Keratinocyte (primary cell): ENCODE results near the gene HOXD8. TPM values are rescaled to one million over a fixed set of nuclear protein-coding genes. Genes with fewer than 3 reads are reported as not detected.

Experiments used
- DNase-seq: peaks from one replicate; pipeline ENCODE4 v3.0.0-alpha.2; 2011; ENCODE audit warnings: low read depth, missing footprints, low spot score
- FAIRE-seq: peaks from 2 replicates; lab custom pipeline; 2011; peaks lifted over from hg19 to GRCh38; lab: Jason Lieb, UNC
- H2AFZ ChIP-seq: 2 replicates; pipeline ENCODE4 v1.6.0; 2012; ENCODE audit warnings: low read length, control low read depth, inconsistent platforms; ENCODE audit not compliant: control insufficient read depth
- H3K27ac ChIP-seq: 2 replicates; pipeline ENCODE4 v1.5.1; 2011; ENCODE audit warnings: low read length; ENCODE audit not compliant: control insufficient read depth, insufficient read depth
- H3K27me3 ChIP-seq: 3 replicates; pipeline ENCODE4 v1.6.0; 2011; ENCODE audit warnings: low read length; ENCODE audit not compliant: control insufficient read depth, insufficient read depth; ENCODE audit errors: extremely low read depth
- H3K36me3 ChIP-seq, 2 experiments: 2 replicates in 1 of 2; 3 replicates in 1 of 2; pipeline ENCODE4 v1.5.1; 2011; ENCODE audit warnings: low read length in 2 of 2, mild to moderate bottlenecking in 1 of 2; ENCODE audit not compliant: control insufficient read depth in 2 of 2, insufficient read depth in 2 of 2; ENCODE audit errors: extremely low read depth in 1 of 2
- H3K4me1 ChIP-seq: 3 replicates; pipeline ENCODE4 v1.5.1; 2011; ENCODE audit warnings: low read length; ENCODE audit not compliant: control insufficient read depth, insufficient read depth; ENCODE audit errors: extremely low read depth
- H3K4me2 ChIP-seq: 3 replicates; pipeline ENCODE4 v1.6.0; 2011; ENCODE audit warnings: low read depth, low read length; ENCODE audit not compliant: control insufficient read depth, insufficient read depth; ENCODE audit errors: extremely low read depth
- H3K4me3 ChIP-seq, 3 experiments: fragments of 200-600 bp in 1 of 3; sonication (generic) in 1 of 3; 2 replicates in 2 of 3; 3 replicates in 1 of 3; pipeline ENCODE4 v1.5.1; 2011 to 2016; ENCODE audit warnings: low read length in 3 of 3, mild to moderate bottlenecking in 3 of 3, control low read depth in 2 of 3, inconsistent platforms in 1 of 3, low read depth in 1 of 3, mixed read lengths in 1 of 3, mixed run types in 1 of 3, moderate library complexity in 1 of 3; ENCODE audit not compliant: control insufficient read depth in 2 of 3, insufficient read depth in 2 of 3; ENCODE audit errors: extremely low read depth in 1 of 3
- H3K79me2 ChIP-seq: 2 replicates; pipeline ENCODE4 v1.6.0; 2012; ENCODE audit warnings: low read length; ENCODE audit not compliant: control insufficient read depth, insufficient read depth
- H3K9ac ChIP-seq: 3 replicates; pipeline ENCODE4 v1.6.0; 2011; ENCODE audit warnings: low read length; ENCODE audit not compliant: control insufficient read depth, insufficient read depth; ENCODE audit errors: extremely low read depth
- H3K9me1 ChIP-seq: 3 replicates; pipeline ENCODE4 v1.6.0; 2011; ENCODE audit warnings: low read length; ENCODE audit not compliant: control insufficient read depth, insufficient read depth; ENCODE audit errors: extremely low read depth
- H3K9me3 ChIP-seq: 2 replicates; pipeline ENCODE4 v1.5.1; 2012; ENCODE audit warnings: low read depth, low read length; ENCODE audit not compliant: control insufficient read depth
- H4K20me1 ChIP-seq: 3 replicates; pipeline ENCODE4 v1.6.0; 2011; ENCODE audit warnings: low read length; ENCODE audit not compliant: control insufficient read depth, insufficient read depth; ENCODE audit errors: extremely low read depth
- EZH2 ChIP-seq: IDR thresholded peaks from one replicate; pipeline ENCODE4 v1.6.1; 2012; ENCODE audit warnings: inconsistent platforms, mild to moderate bottlenecking, low read length, moderate library complexity
- dilution Hi-C: fragments of 300-500 bp; cut with MboI; formaldehyde crosslinking; loops from one replicate; pipeline ENCODE4 v1.7.0; 2020; ENCODE audit warnings: low sequenced_read_pairs; ENCODE audit not compliant: extremely low pct_ligation_motif_present
- polyA plus RNA-seq, 5 experiments: library from polyadenylated mRNA; depleted of rRNA in 3 of 5; stranded (reverse) in 3 of 5; stranded (forward) in 1 of 5; unstranded in 1 of 5; fragments of >200 nt; gene quantifications; 1 replicate in 1 of 5; 2 replicates in 3 of 5; 3 replicates in 1 of 5; pipeline versions ENCODE4 v1.2.1 to v1.2.3, GENCODE V29; 2011 to 2012; ENCODE audit warnings: missing spikeins in 2 of 5, low read depth in 1 of 5, low replicate concordance in 1 of 5
- TF ChIP-seq, protein P1 (sequence below), 3 experiments: IDR thresholded peaks in 1 of 3; conservative IDR thresholded peaks in 1 of 3; optimal IDR thresholded peaks in 1 of 3; 2 replicates in 2 of 3; 3 replicates in 1 of 3; pipeline versions ENCODE3 to v1.5.1; 2011; ENCODE audit warnings: low read length in 3 of 3, mild to moderate bottlenecking in 3 of 3, moderate library complexity in 2 of 3, control low read depth in 1 of 3, inconsistent platforms in 1 of 3; ENCODE audit not compliant: insufficient read depth in 2 of 3; ENCODE audit errors: extremely low read depth in 1 of 3

HOXD8 gene
- polyA plus RNA-seq, 1 donor (not counting 4 experiments of a cell fraction or from before 2014, with no cell fraction given) = not detected

DNA sequence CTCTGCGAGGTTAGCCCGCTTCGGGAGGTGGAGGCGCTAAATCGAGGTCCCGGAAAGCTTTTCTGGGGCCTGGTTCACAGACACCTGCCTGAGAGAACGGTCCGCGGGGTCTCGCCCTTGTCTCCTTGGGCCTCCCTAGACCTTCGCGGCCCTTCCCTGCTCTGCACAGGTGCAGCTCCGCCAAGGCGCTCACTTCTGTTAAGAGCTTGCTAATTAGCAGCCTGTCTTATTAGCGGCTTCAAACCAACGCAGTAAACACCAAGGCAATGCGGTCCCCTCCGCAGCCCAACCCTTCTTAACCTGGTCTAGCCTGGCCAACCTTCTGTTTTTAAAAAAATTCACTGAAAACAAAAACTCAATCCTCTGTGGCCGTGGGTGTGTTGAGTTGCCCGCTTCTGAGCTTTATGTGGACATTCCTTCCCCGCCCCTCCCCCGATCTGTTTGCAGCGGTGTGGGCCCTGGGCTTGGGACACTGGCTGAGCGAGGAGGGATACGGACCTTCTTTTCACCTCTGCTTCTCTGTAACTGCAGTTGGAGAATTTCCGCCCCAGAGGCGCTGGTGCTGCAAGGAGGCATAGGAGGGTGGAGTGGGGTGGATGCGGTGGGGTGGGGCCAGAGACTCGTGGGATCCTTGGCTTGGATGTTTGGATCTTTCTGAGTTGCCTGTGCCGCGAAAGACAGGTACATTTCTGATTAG, 18.4 kb downstream of the HOXD8 start:
- no peak overlapping the region for H2AFZ ChIP-seq
- H3K9ac ChIP-seq = no peak overlapping the region
- no peaks in the 10 kb centered on the region for H3K79me2 ChIP-seq
- H3K4me1 ChIP-seq = no peaks in the 10 kb centered on the region
- DNase-seq = no peak
- FAIRE-seq = no peak
- no peaks in the 10 kb centered on the region for H3K36me3 ChIP-seq
- peak; percentile 80 for TF ChIP-seq EZH2
- TF ChIP-seq, protein P1, sequence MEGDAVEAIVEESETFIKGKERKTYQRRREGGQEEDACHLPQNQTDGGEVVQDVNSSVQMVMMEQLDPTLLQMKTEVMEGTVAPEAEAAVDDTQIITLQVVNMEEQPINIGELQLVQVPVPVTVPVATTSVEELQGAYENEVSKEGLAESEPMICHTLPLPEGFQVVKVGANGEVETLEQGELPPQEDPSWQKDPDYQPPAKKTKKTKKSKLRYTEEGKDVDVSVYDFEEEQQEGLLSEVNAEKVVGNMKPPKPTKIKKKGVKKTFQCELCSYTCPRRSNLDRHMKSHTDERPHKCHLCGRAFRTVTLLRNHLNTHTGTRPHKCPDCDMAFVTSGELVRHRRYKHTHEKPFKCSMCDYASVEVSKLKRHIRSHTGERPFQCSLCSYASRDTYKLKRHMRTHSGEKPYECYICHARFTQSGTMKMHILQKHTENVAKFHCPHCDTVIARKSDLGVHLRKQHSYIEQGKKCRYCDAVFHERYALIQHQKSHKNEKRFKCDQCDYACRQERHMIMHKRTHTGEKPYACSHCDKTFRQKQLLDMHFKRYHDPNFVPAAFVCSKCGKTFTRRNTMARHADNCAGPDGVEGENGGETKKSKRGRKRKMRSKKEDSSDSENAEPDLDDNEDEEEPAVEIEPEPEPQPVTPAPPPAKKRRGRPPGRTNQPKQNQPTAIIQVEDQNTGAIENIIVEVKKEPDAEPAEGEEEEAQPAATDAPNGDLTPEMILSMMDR (optimal IDR thresholded peaks at IDR 0.05 in 1 of 3, IDR thresholded peaks at IDR 0.05 in 1 of 3, conservative IDR thresholded peaks at IDR 0.05 in 1 of 3; ENCODE audit: extremely low read depth in 1 of 3, insufficient read depth in 2 of 3, low read length in 3 of 3) = no peak
- no peak overlapping the region for H3K4me3 ChIP-seq
- H3K9me1 ChIP-seq = no peaks in the 10 kb centered on the region
- H3K27me3 ChIP-seq = peaks cover 85% of the 10 kb centered on the region
- H3K9me3 ChIP-seq = no peaks in the 10 kb centered on the region
- no peak overlapping the region for H3K27ac ChIP-seq
- dilution Hi-C loops = no loop called here
- no peaks in the 10 kb centered on the region for H4K20me1 ChIP-seq
- no peak overlapping the region for H3K4me2 ChIP-seq

DNA sequence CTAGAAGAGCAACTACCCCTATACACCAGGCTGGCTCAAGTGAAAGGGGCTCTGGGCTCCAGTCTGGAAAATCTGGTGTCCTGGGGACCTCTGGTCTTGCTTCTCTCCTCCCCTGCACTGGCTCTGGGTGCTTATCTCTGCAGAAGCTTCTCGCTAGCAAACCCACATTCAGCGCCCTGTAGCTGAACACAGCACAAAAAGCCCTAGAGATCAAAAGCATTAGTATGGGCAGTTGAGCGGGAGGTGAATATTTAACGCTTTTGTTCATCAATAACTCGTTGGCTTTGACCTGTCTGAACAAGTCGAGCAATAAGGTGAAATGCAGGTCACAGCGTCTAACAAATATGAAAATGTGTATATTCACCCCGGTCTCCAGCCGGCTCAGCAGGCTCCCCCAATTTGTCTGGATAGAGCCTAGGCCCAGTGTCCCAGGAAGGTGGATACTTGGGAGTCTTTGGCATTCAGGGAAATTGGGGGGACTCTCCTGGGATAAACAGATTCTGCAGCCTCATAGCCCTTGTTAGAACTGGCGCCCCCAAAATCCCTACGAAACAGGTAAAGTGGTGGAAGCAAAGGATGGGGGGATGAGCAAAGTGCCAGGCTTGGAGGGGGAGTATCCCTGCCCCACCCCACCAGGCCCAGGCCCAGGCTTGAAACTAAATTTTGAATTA, 19.4 kb downstream of the HOXD8 start:
- H3K79me2 ChIP-seq = no peaks in the 10 kb centered on the region
- no peak overlapping the region for H3K4me3 ChIP-seq
- H3K9me1 ChIP-seq = no peaks in the 10 kb centered on the region
- TF ChIP-seq, protein P1 (optimal IDR thresholded peaks at IDR 0.05 in 1 of 3, IDR thresholded peaks at IDR 0.05 in 1 of 3, conservative IDR thresholded peaks at IDR 0.05 in 1 of 3; ENCODE audit: extremely low read depth in 1 of 3, insufficient read depth in 2 of 3, low read length in 3 of 3) = no peak
- TF ChIP-seq EZH2 = no peak
- no peaks in the 10 kb centered on the region for H3K36me3 ChIP-seq
- dilution Hi-C loops = no loop called here
- no peak overlapping the region for H2AFZ ChIP-seq
- no peaks in the 10 kb centered on the region for H3K9me3 ChIP-seq
- no peak overlapping the region for H3K9ac ChIP-seq
- peaks cover 94% of the 10 kb centered on the region for H3K27me3 ChIP-seq
- H3K4me1 ChIP-seq = no peaks in the 10 kb centered on the region
- no peaks in the 10 kb centered on the region for H4K20me1 ChIP-seq
- DNase-seq (no peak), FAIRE-seq (no peak)
- H3K27ac ChIP-seq = no peak overlapping the region
- H3K4me2 ChIP-seq = no peak overlapping the region
